Loucy (cell line): Measurements from ENCODE around the gene CAMTA1.
"Not testable (repeated sequence)": the region's sequence is repeated elsewhere in the genome, so short reads cannot be mapped to it uniquely, and the experiment has no call there.

Source experiments
- EZH2phosphoT487 ChIP-seq: fragments of 200-600 bp; IDR thresholded peaks from 2 replicates; pipeline ENCODE4 v1.6.1; 2018; ENCODE audit warnings: antibody characterized with exemption, mild to moderate bottlenecking, moderate library complexity, borderline replicate concordance
- TF ChIP-seq, protein P1 (sequence below): fragments of 200-600 bp; sonication (generic); conservative IDR thresholded peaks from 2 replicates; pipeline ENCODE4 v1.5.1; 2014; ENCODE audit warnings: mild to moderate bottlenecking, antibody characterized with exemption, low read length

DNA sequence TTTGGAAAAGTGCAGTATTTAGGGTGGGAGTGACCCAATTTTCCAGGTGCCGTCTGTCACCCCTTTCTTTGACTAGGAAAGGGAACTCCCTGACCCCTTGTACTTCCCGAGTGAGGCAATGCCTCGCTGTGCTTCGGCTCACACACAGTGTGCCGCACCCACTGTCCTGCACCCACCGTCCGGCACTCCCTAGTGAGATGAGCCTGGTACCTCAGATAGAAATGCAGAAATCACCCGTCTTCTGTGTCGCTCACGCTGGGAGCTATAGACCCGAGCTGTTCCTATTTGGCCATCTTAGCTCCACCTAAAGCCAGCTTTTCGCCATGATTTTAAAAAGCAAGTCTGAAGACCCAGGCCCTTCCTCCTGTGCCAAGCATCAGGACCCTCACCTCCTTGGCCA is 632.4 kb downstream of the CAMTA1 start:
- TF ChIP-seq, protein P1, sequence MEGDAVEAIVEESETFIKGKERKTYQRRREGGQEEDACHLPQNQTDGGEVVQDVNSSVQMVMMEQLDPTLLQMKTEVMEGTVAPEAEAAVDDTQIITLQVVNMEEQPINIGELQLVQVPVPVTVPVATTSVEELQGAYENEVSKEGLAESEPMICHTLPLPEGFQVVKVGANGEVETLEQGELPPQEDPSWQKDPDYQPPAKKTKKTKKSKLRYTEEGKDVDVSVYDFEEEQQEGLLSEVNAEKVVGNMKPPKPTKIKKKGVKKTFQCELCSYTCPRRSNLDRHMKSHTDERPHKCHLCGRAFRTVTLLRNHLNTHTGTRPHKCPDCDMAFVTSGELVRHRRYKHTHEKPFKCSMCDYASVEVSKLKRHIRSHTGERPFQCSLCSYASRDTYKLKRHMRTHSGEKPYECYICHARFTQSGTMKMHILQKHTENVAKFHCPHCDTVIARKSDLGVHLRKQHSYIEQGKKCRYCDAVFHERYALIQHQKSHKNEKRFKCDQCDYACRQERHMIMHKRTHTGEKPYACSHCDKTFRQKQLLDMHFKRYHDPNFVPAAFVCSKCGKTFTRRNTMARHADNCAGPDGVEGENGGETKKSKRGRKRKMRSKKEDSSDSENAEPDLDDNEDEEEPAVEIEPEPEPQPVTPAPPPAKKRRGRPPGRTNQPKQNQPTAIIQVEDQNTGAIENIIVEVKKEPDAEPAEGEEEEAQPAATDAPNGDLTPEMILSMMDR: not testable (repeated sequence)
- TF ChIP-seq EZH2phosphoT487: not testable (repeated sequence)
